ENCODE results near the gene ID2. TPM values are rescaled to one million over a fixed set of nuclear protein-coding genes. Genes with fewer than 3 reads are reported as not detected.

Gene ID2
- polyA plus RNA-seq, 1 donor from 2014 or later, result 19.3 TPM

DNA sequence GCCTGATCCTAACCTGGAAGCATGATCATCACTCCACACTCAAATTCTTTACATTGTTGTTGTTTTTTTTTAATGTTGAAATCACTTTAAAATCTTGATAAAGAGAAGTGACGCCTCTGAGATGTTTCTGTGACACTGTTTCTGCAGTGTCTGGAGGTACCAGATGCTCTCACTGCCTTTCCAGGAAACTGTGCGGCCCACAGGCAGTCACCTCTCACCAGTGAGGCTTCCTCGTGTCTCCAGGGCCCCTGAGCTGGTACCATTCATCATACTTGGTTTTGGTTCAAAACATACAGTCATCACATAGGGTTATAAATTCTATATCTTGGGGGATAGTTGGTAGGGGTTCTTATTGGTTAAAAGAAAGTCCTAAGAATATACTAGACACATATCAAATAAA lies 10.1 kb upstream of the ID2 start:
- Mint-ChIP-seq H3K36me3 (no peaks in the 10 kb centered on the region), H3K4me1 (no peaks in the 10 kb centered on the region), H3K9me3 (peaks cover 6 to 11% (median 8%) of the 10 kb centered on the region in 3 donors), H3K27ac (no peak overlapping the region), H3K27me3 (peaks cover 39% of the 10 kb centered on the region), H3K4me3 (no peak overlapping the region)

DNA sequence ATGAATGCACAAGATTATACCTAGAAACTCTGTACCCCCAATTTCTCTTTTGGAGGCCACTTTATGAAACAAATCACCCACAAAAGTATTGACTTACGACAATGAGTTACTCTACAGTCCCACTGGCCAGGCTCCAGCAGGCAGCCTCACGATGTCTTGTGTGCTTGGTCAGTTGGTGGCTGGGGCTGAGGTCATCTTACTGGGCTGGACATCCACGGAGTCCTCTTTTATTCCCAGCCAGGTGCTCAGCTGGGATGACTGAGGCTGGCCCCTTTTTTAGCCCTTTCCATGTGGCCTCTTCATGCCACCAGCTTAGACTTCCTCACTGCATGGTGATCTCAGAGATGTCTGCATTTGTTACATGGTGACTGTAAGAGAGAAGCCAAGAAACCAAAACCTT lies 8.9 kb upstream of the ID2 start:
- peaks cover 6 to 11% (median 8%) of the 10 kb centered on the region in 3 donors for H3K9me3 Mint-ChIP-seq
- peak overlapping the region in 1 of 3 donors; percentile 75 for H3K27ac Mint-ChIP-seq
- H3K36me3 Mint-ChIP-seq, result no peaks in the 10 kb centered on the region
- no peak overlapping the region for H3K4me3 Mint-ChIP-seq
- peaks cover 43% of the 10 kb centered on the region for H3K27me3 Mint-ChIP-seq
- H3K4me1 Mint-ChIP-seq, result peaks cover 0 to 1% (median 0%) of the 10 kb centered on the region in 3 donors

DNA sequence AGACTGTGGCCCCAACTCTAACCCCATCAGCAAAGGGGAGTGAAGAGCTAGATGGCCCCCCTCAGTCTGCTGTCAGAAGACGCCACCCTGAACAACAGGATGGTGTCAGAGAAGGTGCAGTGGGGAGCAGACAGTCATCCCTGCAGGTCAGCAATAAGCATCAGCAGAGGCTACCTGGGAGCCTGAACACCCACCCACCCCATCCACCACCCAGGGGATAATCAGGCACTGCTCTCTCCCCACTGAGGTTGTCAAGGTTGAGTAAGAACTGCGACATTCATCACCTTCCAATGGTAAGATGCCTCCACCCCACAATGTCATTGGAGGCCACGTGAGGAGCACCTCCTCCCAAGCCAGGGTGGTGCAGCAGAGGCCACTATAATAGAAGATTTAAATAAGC lies 8.5 kb upstream of the ID2 start:
- Mint-ChIP-seq H3K27me3 (peaks cover 48% of the 10 kb centered on the region), H3K27ac (peak overlapping the region in 1 of 3 donors; percentile 75), H3K36me3 (no peaks in the 10 kb centered on the region), H3K4me1 (peaks cover 0 to 5% (median 0%) of the 10 kb centered on the region in 3 donors), H3K9me3 (peaks cover 6 to 11% (median 8%) of the 10 kb centered on the region in 3 donors), H3K4me3 (no peak overlapping the region)

DNA sequence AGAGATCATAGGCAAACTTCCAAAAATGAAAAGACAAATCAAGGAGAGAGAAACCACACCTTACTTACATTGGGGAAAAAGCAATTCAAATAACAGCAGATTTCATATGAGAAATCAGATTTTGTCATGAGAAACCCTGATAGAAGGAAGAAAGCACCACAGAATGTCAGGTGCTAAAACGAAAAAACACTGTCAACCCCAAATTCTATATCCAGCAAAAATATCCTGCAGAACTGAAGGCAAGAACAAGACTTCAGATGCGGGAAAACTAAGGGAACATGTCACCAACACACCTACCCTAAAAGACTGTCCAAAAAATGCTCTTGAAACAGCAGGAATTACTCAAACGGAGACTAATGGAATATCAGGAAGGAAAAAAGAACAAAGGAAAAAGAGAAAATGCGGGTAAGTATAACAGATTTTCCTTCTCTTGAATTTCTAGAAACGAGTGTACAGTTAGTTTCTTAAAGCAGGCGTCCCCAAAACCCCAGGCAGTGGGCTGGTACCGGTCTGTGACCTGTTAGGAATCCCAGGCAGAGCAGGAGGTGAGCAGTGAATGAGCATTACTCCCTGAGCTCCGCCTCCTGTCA lies 7.3 kb upstream of the ID2 start:
- Mint-ChIP-seq H3K27me3 (peaks cover 51% of the 10 kb centered on the region), H3K4me3 (peak overlapping the region in 1 of 4 donors; percentile 44), H3K27ac (no peak overlapping the region)

DNA sequence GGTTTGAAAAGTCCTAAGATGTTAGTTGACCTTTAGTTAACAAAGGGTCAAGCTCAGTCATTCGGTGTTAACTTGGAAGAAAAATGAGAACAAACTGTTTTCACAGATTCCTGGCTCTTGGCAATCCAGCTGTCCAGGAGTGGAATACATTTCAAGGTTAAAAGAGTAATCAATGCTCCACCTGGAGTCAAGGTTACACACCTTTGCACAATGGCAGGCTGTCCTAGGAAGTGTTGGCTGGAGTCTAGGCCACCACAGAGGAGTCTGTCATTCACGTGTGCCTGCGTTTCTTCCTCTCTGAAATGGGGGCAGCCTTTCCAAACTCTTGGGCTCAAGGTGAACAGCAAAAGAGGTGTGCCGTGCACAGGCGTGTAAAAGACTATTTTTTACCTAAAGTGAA lies 6.3 kb upstream of the ID2 start:
- Mint-ChIP-seq H3K27ac (no peak overlapping the region), H3K27me3 (peaks cover 61% of the 10 kb centered on the region), H3K36me3 (no peaks in the 10 kb centered on the region), H3K9me3 (peaks cover 6 to 16% (median 11%) of the 10 kb centered on the region in 3 donors), H3K4me3 (no peak overlapping the region), H3K4me1 (peaks cover 0 to 10% (median 6%) of the 10 kb centered on the region in 3 donors)

More for the DNA sequence above, 7.3 kb upstream of the ID2 start:
- Mint-ChIP-seq H3K9me3 (peaks cover 6 to 11% (median 10%) of the 10 kb centered on the region in 3 donors), H3K36me3 (no peaks in the 10 kb centered on the region), H3K4me1 (peaks cover 0 to 7% (median 3%) of the 10 kb centered on the region in 3 donors)

DNA sequence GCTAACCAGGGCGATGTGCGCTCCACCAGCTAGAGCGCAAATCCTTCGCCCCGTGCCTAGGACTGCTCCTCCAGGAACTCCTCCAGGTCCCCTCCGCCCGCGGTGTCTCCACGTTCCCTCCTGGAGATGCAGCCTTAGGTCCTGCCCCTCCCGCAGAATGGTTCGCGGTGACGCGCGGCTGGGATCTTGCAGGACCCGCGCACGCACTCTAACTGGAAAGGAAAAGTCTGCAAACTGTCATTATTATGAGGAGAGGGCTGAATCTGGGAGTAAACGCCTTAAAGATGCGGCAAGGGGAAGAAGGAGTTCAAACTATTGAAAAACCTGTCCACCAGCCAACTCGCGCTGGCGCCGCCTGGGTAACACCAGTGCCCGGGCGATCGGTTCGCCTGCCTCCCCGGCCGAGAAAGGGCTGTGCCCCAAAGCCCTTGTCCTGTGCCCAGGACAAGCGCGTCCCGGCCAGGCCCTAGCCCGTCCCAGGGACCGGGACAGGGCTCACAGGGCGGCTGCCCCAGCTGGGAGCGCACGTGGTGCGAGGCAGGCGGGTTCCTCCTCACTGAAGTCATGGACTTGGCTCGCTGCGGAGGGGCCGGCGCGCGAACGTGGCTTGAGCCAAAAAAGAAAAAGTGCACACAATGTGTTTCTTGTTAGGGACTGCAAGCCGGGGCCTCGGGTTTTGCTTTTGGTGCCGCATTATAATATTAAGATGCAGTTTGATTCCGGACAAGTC lies 5.5 kb upstream of the ID2 start:
- H3K27ac Mint-ChIP-seq, result no peak overlapping the region
- no peaks in the 10 kb centered on the region for H3K36me3 Mint-ChIP-seq
- H3K9me3 Mint-ChIP-seq, result peaks cover 6 to 16% (median 11%) of the 10 kb centered on the region in 3 donors
- H3K27me3 Mint-ChIP-seq, result peaks cover 58% of the 10 kb centered on the region
- peaks cover 5 to 16% (median 6%) of the 10 kb centered on the region in 3 donors for H3K4me1 Mint-ChIP-seq
- peak overlapping the region in 1 of 4 donors; percentile 45 for H3K4me3 Mint-ChIP-seq

DNA sequence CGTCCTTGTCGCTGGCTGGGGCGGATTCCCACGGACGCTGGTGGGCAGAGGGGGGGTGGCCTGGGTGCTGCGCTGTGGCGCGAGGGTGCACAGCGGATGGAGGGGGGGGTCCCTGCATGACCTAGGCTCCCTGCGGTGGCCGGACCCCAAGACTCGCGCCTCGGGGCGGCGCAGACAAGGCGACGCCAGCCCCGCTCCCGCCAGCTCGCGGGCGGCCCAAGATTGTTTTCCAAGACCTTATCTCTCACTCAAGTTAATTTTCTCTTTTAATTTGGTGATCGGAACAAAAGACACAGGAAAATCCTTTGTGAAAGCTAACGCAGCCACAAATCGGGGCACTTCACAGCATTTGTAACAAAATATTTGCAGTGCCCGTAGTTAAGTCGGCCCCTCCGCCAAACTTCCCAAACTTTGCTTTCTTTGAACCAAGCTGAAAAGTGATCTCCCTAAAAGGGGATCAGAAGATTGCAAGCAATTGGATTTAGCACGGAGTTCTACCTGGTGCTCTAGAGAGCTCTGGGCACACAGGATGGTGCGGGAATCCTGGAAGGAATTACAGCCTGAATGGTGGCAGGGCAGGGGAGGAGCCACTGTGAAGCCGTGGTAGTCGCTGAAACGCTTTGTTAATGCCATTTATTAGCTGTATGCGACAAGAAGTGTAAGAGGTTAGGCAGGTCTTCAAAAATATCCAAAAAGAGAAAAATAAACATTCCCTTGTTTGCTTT lies 4.8 kb upstream of the ID2 start:
- Mint-ChIP-seq H3K27ac (peak overlapping the region in 2 of 3 donors; percentile 31 to 75), H3K27me3 (peaks cover 57% of the 10 kb centered on the region), H3K4me3 (peak overlapping the region in 3 of 4 donors; percentile 24 to 83 (median 71)), H3K36me3 (no peaks in the 10 kb centered on the region), H3K9me3 (peaks cover 6 to 16% (median 11%) of the 10 kb centered on the region in 3 donors), H3K4me1 (peaks cover 6 to 18% (median 9%) of the 10 kb centered on the region in 3 donors)

DNA sequence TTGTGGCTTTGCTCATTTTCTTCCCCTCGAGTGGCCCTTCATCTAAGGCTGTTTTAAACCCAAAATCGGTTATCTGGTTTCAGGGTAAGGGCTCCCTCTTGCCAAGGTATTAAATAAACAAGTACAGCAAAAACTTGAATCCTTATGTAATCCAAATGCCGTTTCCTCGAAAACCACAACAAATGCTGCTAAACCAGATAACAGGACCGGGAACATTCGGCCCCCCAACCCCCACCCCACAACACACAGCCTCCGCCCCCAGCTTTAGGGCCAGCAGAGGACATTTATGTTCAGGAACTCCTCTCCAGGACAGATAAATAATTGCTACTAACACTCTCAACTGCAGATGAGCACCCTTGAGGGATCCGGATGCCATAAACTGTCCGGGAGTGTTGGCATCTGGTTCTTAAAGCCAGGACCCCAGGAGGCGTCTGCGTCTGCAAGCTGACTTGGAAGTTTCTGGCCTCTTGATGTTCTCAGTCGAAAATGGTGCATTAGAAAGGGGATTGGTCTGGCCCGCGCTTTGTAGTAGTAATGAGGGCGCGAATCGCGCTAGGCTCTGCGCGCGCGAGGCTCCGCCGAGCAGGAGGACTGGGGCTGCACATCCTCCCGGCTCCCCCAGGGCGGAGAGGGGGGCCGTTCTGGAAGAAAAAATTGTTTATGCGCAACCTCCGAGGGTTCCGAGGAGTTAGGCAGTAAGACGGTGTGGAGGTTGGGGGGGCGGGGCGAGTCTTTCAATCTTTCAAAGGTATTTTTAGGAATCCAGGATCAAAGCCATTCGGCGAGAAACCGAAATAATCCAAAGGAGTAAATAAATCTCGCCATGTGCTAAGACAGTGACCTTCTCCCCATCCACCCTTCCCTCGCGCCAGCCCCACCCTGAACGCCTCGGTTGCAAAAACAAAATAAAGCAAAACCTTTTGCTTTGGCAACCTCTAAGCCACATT lies 3.9 kb upstream of the ID2 start:
- peaks cover 6 to 16% (median 11%) of the 10 kb centered on the region in 3 donors for H3K9me3 Mint-ChIP-seq
- H3K4me3 Mint-ChIP-seq, result peak overlapping the region; percentile 24 to 83 (median 42)
- peak overlapping the region; percentile 31 to 80 (median 75) for H3K27ac Mint-ChIP-seq
- H3K4me1 Mint-ChIP-seq, result peaks cover 14 to 26% (median 17%) of the 10 kb centered on the region in 3 donors
- peaks cover 2% of the 10 kb centered on the region for H3K36me3 Mint-ChIP-seq
- H3K27me3 Mint-ChIP-seq, result peaks cover 65% of the 10 kb centered on the region

DNA sequence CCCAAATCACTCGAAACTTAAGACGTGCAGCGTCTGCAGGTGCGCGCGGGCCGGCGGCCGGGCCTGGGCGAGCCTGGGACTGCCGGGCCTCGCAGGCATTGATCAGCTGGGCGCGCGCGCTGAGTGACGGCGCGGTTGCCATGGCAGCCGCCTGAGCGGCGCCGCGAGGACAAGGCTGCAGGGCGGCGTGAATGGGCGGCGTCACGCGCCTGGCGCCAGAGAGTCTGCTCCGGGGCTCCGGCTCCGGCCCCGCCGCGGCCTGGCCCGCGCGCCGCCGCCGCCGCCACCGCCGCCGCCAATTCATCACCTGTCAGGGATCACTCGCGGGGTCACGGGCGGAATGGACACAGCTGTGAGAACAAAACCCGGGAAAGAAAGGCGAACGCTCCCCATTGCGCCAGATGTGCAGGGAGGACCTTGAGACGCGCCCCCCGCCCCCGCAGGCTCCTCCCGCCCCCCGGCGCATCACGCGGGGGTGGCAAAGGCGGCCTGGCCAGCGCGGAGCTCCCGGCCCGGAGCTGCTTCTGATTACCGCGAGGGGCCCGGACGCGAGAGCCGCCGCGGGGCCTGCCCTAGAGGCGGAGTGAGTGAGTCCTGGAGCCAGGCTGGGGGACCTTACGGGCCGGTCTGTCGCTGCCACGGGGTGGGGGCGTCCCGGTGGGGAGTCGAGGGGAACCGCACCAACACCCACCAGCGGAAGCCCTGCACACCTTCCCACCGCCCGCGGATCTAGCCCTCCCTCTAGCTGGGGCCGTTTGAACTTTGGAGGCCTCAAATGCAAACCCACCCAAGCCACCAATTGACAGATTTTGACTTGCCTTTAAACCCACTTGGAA lies 2.9 kb upstream of the ID2 start:
- Mint-ChIP-seq H3K4me3 (peak overlapping the region; percentile 17 to 83 (median 57)), H3K27me3 (peaks cover 67% of the 10 kb centered on the region), H3K4me1 (peaks cover 14 to 31% (median 27%) of the 10 kb centered on the region in 3 donors), H3K9me3 (peaks cover 3 to 11% (median 7%) of the 10 kb centered on the region in 3 donors), H3K36me3 (peaks cover 2% of the 10 kb centered on the region), H3K27ac (peak overlapping the region in 2 of 3 donors; percentile 31 to 88)

DNA sequence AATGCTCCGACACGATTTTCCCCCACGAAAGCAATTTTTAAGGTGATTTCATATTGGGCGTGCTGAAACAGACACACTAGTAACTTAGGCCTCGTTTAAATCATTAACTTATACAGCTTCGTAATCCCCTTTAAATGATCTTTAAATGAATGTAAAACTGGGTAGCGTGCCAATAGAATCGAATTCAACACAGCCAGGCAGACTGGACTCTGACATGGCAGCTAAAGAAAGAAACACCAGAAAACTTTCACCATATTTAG lies 2.4 kb upstream of the ID2 start:
- Mint-ChIP-seq H3K27me3 (peaks cover 64% of the 10 kb centered on the region), H3K9me3 (peaks cover 2 to 8% (median 3%) of the 10 kb centered on the region in 3 donors), H3K4me1 (peaks cover 17 to 32% (median 29%) of the 10 kb centered on the region in 3 donors), H3K27ac (peak overlapping the region; percentile 23 to 88 (median 53)), H3K4me3 (peak overlapping the region in 3 of 4 donors; percentile 46 to 82 (median 68)), H3K36me3 (peaks cover 2% of the 10 kb centered on the region)

DNA sequence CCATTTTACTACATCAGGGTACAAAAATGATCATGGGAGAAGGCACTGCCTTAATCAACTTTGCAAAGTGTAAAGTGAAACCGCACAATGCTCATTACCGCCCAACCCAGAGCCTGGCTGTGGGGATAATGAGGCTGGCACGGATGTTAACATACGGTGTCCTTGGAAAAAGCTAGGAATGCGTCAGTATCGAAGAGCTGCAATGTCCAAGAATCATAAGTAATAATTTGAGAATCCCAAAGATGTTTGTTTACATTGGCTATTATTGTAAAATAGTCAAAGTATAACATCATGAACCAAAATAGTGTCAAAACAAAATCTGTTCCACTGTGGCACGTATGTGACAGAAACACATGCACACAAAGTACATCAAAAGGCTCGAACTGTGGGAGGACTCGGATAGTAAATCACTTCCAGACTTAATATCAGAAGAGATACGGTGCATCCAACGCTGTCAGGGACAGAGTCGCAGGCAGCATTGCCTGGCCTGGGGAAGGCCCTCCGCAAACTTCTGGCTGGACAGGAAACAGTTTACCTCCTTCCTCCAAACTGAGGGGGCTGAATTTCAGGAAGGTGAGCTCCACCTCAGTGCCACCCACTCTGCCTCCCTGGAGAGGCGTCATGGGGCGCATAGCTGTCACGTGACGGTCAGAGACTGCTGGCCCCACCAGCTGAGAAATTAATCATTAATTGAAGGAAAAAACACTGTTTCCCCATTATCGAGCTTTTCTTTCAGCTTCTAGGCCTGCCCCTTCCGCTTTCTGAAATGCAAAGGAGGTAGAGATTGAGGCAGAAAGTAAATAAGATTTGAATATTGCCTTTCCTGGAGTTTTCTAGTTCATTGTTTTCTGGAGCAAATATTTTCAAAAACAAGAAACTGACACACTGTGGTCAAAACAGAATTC lies 1.8 kb upstream of the ID2 start:
- Mint-ChIP-seq H3K27ac (peak overlapping the region; percentile 23 to 88 (median 53)), H3K27me3 (peaks cover 67% of the 10 kb centered on the region), H3K4me3 (peak overlapping the region; percentile 46 to 91 (median 75)), H3K9me3 (peaks cover 0 to 8% (median 2%) of the 10 kb centered on the region in 3 donors), H3K36me3 (peaks cover 3% of the 10 kb centered on the region), H3K4me1 (peaks cover 18 to 34% (median 32%) of the 10 kb centered on the region in 3 donors)

DNA sequence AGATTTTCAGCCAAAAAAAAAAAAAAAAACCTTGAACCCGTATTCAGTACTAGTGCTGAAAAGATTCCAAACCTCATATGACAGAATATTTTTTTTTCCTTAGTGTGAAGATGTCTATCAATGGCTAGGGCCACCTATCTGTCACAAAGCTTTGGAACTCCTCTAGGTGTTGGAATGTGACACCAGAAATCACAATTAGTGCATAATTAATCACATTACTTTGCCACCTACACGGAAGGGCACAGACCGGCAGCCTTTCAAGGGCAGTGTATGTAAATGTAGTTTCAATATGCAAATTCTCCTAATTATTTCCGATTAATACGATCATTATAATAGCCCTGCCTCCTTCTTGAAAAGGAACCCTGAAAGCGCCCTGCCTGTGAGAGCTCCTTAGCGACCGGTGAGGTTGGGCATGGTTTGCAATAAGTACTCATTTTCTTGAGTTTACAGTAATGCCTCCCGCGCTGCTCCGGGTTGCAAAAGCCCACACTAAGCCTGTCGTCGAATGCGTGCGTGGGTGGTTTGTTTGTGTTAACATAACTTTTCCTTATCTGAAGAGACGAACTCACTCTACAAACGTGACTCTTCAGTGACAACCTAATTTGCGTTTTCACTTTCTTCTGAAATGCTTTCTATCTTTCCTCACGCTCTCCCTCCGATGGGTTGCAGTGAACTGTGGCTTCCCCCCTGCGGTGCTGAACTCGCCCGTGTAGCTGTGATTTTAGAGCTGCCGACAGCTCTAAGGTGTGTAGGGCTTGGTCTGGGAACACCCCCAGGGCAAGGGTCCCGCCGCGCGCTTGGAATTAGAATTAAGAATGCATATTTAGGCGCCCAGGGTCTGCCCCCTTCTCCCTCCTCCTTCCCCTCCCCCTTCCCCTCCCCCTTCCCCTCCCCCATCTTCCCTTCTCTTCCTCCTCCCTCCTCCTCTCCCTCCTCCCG lies 765 bp upstream of the ID2 start:
- H3K4me1 Mint-ChIP-seq, result peaks cover 18 to 34% (median 32%) of the 10 kb centered on the region in 3 donors
- peaks cover 60% of the 10 kb centered on the region for H3K27me3 Mint-ChIP-seq
- H3K4me3 Mint-ChIP-seq, result peak overlapping the region; percentile 73 to 91 (median 85)
- H3K36me3 Mint-ChIP-seq, result peaks cover 3% of the 10 kb centered on the region
- H3K27ac Mint-ChIP-seq, result peak overlapping the region in 2 of 3 donors; percentile 88 to 93
- H3K9me3 Mint-ChIP-seq, result peaks cover 0 to 8% (median 2%) of the 10 kb centered on the region in 3 donors
